NT2/D1 (cell line): ENCODE measurements around the gene EGR1.

Experiments
- SUZ12 ChIP-seq: IDR thresholded peaks from 2 replicates; pipeline ENCODE4 v1.6.1; 2011; ENCODE audit not compliant: insufficient read length, insufficient read depth; ENCODE audit errors: extremely low read depth
- YY1 ChIP-seq: IDR thresholded peaks from 2 replicates; pipeline ENCODE4 v1.6.1; 2011; ENCODE audit not compliant: insufficient read length, insufficient read depth
- ZNF274 ChIP-seq: IDR thresholded peaks from 2 replicates; pipeline ENCODE4 v1.6.1; 2011; ENCODE audit warnings: mild to moderate bottlenecking, low read depth, low read length

DNA sequence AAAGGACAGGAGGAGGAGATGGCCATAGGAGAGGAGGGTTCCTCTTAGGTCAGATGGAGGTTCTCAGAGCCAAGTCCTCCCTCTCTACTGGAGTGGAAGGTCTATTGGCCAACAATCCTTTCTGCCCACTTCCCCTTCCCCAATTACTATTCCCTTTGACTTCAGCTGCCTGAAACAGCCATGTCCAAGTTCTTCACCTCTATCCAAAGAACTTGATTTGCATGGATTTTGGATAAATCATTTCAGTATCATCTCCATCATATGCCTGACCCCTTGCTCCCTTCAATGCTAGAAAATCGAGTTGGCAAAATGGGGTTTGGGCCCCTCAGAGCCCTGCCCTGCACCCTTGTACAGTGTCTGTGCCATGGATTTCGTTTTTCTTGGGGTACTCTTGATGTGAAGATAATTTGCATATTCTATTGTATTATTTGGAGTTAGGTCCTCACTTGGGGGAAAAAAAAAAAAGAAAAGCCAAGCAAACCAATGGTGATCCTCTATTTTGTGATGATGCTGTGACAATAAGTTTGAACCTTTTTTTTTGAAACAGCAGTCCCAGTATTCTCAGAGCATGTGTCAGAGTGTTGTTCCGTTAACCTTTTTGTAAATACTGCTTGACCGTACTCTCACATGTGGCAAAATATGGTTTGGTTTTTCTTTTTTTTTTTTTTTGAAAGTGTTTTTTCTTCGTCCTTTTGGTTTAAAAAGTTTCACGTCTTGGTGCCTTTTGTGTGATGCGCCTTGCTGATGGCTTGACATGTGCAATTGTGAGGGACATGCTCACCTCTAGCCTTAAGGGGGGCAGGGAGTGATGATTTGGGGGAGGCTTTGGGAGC is 3.1 kb downstream of the EGR1 start:
- TF ChIP-seq YY1 (no peak), ZNF274 (no peak), SUZ12 (no peak)
